HUES6 (cell line): ENCODE data around the gene HOXA3.

Experiments used
- H3K27ac ChIP-seq: 2 replicates; pipeline ENCODE4 v1.7.0; 2013; ENCODE audit warnings: low read depth, mild to moderate bottlenecking, low read length, inconsistent platforms
- H3K27me3 ChIP-seq: 2 replicates; pipeline ENCODE4 v1.6.1; 2013; ENCODE audit warnings: low read length; ENCODE audit not compliant: control insufficient read depth, insufficient read depth
- H3K36me3 ChIP-seq: 2 replicates; pipeline ENCODE4 v1.6.1; 2013; ENCODE audit warnings: low read length; ENCODE audit not compliant: control insufficient read depth, insufficient read depth
- H3K4me1 ChIP-seq: 2 replicates; pipeline ENCODE4 v1.6.1; 2013; ENCODE audit warnings: low read length; ENCODE audit not compliant: control insufficient read depth, insufficient read depth
- H3K4me3 ChIP-seq: 2 replicates; pipeline ENCODE4 v1.5.1; 2013; ENCODE audit warnings: low read depth, low read length
- H3K9ac ChIP-seq: one replicate; pipeline ENCODE4 v1.6.1; 2013; ENCODE audit warnings: mild to moderate bottlenecking, low read length
- H3K9me3 ChIP-seq: 2 replicates; pipeline ENCODE4 v1.6.1; 2013; ENCODE audit warnings: low read depth, low read length; ENCODE audit not compliant: control insufficient read depth, insufficient read depth

Gene HOXA3

DNA sequence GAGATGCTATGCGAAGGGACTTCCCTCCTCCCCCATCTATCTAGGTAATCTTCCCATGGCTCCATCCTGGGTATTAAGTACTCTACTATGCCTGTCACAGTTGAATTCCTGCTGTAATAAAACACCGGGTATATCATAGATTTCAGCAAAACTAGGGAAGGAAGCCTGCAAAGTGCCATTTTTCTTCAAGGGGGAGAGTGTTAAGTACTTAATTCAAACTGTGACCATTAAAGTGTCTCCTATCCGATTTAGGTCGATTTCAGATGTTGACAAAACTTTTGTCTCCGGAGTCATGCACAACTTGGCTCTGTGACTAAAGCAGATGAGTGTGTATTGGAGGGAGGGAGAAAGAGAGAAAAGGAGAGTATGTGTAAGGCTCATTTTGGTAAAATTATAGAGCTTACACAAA lies 26.4 kb downstream of the HOXA3 start:
- peaks cover 100% of the 10 kb centered on the region for H3K27me3 ChIP-seq
- H3K4me3 ChIP-seq: no peak overlapping the region
- no peak overlapping the region for H3K27ac ChIP-seq
- no peaks in the 10 kb centered on the region for H3K9me3 ChIP-seq
- H3K9ac ChIP-seq: no peak overlapping the region
- H3K36me3 ChIP-seq: no peaks in the 10 kb centered on the region
- H3K4me1 ChIP-seq: peaks cover 17% of the 10 kb centered on the region; the same call in 1 of the 2 replicates

GRCh38 chr7:27124902-27125689 lies 27.3 kb downstream of the HOXA3 start:
- Histone ChIP-seq H3K36me3 (no peaks in the 10 kb centered on the region), H3K4me1 (peaks cover 17% of the 10 kb centered on the region; the same call in 1 of the 2 replicates), H3K27ac (no peak overlapping the region), H3K9me3 (no peaks in the 10 kb centered on the region), H3K9ac (peak overlapping the region; percentile 13), H3K27me3 (peaks cover 100% of the 10 kb centered on the region), H3K4me3 (no peak overlapping the region)

DNA sequence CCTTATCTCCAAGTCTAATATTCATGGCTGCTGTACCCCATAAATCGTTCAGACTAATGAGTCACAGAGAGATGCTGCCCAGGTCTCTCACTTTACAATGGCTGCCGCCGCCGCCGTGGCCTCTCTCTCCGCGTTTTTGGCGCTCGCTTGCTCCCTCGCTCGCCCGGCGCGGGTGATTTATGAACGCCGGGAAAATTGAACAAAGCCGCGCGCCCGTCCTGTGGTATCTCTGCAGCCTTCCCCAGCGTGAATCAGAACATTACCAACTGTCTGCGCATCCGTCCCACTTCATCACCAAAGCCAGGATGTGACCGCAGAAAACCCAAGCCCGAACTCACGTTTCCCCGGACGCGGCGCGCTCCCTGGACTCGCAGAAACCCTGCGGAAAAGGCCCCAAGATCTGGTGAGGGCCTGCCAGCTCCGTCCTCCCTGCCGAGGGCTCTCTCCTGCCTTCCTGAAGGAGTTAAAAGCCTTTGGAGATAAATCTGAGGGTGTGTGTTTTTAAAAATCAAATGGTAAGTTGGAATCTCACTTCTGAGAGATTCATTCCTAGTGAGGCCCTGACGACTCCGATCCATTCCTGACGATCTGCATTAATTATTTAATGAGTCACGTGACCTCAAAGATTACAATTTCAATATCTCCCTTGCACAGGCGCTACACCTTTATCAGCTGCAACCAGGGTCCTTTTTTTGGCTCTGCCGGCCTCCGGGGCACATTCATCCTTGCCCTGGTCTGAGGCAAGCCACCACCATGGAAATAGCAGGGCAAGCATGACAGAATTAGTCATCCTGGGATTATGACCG lies 28.1 kb downstream of the HOXA3 start:
- H3K9me3 ChIP-seq: no peaks in the 10 kb centered on the region
- H3K27ac ChIP-seq: no peak overlapping the region
- peaks cover 100% of the 10 kb centered on the region for H3K27me3 ChIP-seq
- H3K9ac ChIP-seq: peak overlapping the region; percentile 13
- peak overlapping the region; percentile 18; the same call in 1 of the 2 replicates for H3K4me3 ChIP-seq
- H3K36me3 ChIP-seq: no peaks in the 10 kb centered on the region
- H3K4me1 ChIP-seq: peaks cover 17% of the 10 kb centered on the region; the same call in 1 of the 2 replicates

DNA sequence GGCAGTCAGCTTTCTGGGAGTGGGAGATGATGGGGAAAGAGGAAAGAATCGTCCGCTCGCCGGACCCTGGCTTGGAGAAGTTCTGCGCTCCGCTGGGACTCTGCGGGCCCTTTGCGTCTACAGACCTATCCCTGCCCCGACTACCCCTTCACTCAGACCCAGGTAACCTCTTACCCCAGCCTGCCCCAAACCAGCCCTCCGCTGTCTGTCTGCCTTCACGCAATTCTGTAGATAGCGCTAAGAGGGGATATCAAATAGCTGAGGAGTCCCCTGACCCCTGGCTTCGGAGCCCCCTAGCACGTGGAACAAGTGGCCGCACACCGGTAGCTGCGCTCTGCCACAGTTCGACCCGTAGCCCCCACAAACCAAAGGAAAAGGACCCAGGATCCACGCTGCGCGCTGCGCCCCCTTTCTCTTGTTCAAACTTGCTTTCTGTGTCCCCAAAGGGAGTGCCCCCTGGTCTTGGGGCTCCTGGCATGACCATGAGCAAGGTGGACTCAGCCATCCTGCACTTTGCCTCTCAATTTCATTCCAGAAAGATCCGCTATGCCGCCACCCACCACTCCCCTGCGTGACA lies 28.8 kb downstream of the HOXA3 start:
- Histone ChIP-seq H3K9ac (peak overlapping the region; percentile 45), H3K4me1 (peaks cover 17% of the 10 kb centered on the region; the same call in 1 of the 2 replicates), H3K9me3 (no peaks in the 10 kb centered on the region), H3K27ac (no peak overlapping the region), H3K4me3 (peak overlapping the region; percentile 2; the same call in 1 of the 2 replicates), H3K36me3 (no peaks in the 10 kb centered on the region), H3K27me3 (peaks cover 100% of the 10 kb centered on the region)

DNA sequence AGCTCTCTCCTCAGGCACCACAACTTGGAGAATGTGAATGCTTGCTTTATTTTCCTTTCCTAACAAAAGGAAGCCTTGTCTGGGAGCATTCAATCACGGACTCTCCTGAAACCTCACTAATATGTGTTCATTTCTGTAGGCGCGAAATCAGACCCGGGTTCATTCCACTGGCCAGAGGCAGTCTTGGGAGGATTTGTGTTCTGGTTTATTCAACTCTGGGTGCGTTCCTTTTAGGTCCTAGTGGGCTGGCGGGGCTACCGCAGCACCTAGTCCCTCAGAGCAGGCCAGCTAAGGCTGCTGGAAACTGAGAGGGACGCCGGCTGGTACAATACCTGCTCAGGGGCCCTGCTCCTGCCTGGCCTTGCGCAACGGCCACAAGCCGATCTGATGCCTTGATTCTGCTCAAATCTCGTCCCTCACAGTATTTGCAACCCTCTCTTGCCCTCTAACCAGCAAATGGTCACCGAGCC lies 29.3 kb downstream of the HOXA3 start:
- H3K9ac ChIP-seq: peak overlapping the region; percentile 45

GRCh38 chr7:27122077-27122910 lies 30.1 kb downstream of the HOXA3 start:
- no peaks in the 10 kb centered on the region for H3K36me3 ChIP-seq
- no peak overlapping the region for H3K27ac ChIP-seq
- H3K9ac ChIP-seq: peak overlapping the region; percentile 45
- peaks cover 100% of the 10 kb centered on the region for H3K27me3 ChIP-seq
- H3K4me1 ChIP-seq: peaks cover 23% of the 10 kb centered on the region; the same call in 1 of the 2 replicates
- H3K4me3 ChIP-seq: peak overlapping the region; percentile 9; the same call in 1 of the 2 replicates
- H3K9me3 ChIP-seq: no peaks in the 10 kb centered on the region

More for the DNA sequence above, 29.3 kb downstream of the HOXA3 start:
- H3K27me3 ChIP-seq: peaks cover 100% of the 10 kb centered on the region
- no peak overlapping the region for H3K27ac ChIP-seq
- peak overlapping the region; percentile 2; the same call in 1 of the 2 replicates for H3K4me3 ChIP-seq
- no peaks in the 10 kb centered on the region for H3K36me3 ChIP-seq
- no peaks in the 10 kb centered on the region for H3K9me3 ChIP-seq
- peaks cover 18% of the 10 kb centered on the region; the same call in 1 of the 2 replicates for H3K4me1 ChIP-seq

GRCh38 chr7:27121684-27122076 lies 30.7 kb downstream of the HOXA3 start:
- H3K36me3 ChIP-seq: no peaks in the 10 kb centered on the region
- H3K9me3 ChIP-seq: no peaks in the 10 kb centered on the region
- H3K27me3 ChIP-seq: peaks cover 100% of the 10 kb centered on the region
- no peak overlapping the region for H3K27ac ChIP-seq
- H3K4me3 ChIP-seq: peak overlapping the region; percentile 9; the same call in 1 of the 2 replicates
- H3K9ac ChIP-seq: peak overlapping the region; percentile 30
- H3K4me1 ChIP-seq: peaks cover 23% of the 10 kb centered on the region; the same call in 1 of the 2 replicates

DNA sequence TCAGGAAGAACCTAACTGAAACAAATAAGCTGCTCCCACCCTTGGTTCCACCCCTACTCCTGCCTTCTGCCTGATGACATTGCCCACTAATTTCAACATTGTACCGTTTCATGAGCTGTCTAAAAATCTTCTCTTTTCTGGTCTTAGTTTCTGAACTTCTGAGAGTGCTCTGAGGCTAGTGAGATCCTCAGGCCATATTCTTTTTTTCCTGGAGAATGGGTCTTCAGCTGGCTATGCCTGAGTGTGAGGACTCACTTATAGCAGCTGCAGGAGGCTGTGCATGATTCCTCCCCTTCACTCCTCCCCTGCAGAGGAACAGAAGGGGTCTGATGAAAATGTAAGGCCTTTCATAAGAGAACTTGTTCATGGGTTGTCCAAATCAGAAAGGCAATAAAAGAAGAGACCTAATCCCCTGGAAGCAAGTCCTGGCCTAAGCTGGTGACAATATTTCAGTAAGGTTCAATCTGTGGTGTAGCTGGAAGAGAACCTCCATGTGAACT lies 32.9 kb downstream of the HOXA3 start:
- no peaks in the 10 kb centered on the region for H3K36me3 ChIP-seq
- no peaks in the 10 kb centered on the region for H3K9me3 ChIP-seq
- peak overlapping the region; percentile 30 for H3K9ac ChIP-seq
- H3K4me3 ChIP-seq: no peak overlapping the region
- no peak overlapping the region for H3K27ac ChIP-seq
- H3K4me1 ChIP-seq: peaks cover 27% of the 10 kb centered on the region; the same call in 1 of the 2 replicates
- peaks cover 100% of the 10 kb centered on the region for H3K27me3 ChIP-seq

- Histone ChIP-seq H3K4me1 (peaks cover 27% of the 10 kb centered on the region; the same call in 1 of the 2 replicates), H3K9ac (peak overlapping the region; percentile 47), H3K9me3 (no peaks in the 10 kb centered on the region), H3K27ac (no peak overlapping the region), H3K4me3 (peak overlapping the region; percentile 47; the same call in 1 of the 2 replicates), H3K36me3 (no peaks in the 10 kb centered on the region), H3K27me3 (peaks cover 98% of the 10 kb centered on the region)
These were observed 33.8 kb downstream of the HOXA3 start for GRCh38 chr7:27118580-27118979.
